ENCODE data around the gene BCAS3.

DNA sequence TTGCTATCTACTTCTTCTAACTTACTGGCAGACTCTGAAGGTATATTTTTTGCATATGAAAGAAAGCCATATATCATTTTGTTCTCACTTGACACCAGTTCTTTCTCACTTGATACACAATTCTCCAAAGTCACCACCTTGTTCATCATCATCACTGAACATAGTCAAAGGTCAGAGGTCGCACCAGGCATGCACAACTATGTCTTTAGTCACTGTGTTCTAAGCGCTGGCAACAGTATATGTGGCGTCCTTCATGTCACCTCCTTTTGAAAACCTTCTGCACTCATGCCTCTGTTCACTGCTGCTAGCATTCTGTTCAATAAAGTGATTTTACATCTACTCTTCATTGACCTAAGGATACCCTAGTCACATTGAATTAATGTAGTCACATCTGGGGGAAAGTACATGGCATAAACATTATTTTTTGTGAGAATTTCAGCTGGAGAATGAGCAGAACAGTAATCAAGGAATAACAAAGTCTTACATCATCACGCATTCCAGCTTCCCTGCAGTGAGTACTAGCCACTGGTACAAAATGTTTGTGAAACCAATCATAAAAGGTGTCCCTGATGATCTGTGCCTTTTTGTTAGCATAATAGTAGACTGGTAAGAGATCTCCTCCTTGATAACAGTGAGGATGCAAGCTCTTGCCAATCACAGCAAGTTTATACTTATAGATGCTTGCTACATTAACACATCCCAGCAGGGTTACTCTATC, 754.1 kb downstream of the BCAS3 start:
- no peak for TF ChIP-seq ZNF70 (CRISPR knock-in tag; IDR thresholded peaks at IDR 0.05)
- no peak for TF ChIP-seq TOX (CRISPR knock-in tag; IDR thresholded peaks at IDR 0.05; ENCODE audit: borderline replicate concordance)
- TF ChIP-seq GLIS3 (CRISPR knock-in tag; IDR thresholded peaks at IDR 0.05) = no peak
- TF ChIP-seq OSR1 (CRISPR knock-in tag; IDR thresholded peaks at IDR 0.05) = no peak
